Fibroblast of lung (primary cell): ENCODE measurements around the gene SCAF1. TPM values are rescaled to one million over a fixed set of nuclear protein-coding genes. Genes with fewer than 3 reads are reported as not detected.

Experiments
- DNase-seq, 2 donors: peaks; one replicate each; pipeline versions ENCODE4 v3.0.0 to v3.0.0-alpha.2; 2010; ENCODE audit warnings: low read depth in 2 of 2
- H2AFZ ChIP-seq: 2 replicates; pipeline ENCODE4 v1.5.1; 2012; ENCODE audit warnings: low read length, control low read depth, inconsistent platforms
- H3K27ac ChIP-seq: 2 replicates; pipeline ENCODE4 v1.5.1; 2011; ENCODE audit warnings: low read length, control low read depth; ENCODE audit not compliant: insufficient read depth
- H3K27me3 ChIP-seq: 2 replicates; pipeline ENCODE4 v1.5.1; 2011; ENCODE audit warnings: mild to moderate bottlenecking, low read length; ENCODE audit not compliant: control insufficient read depth, insufficient read depth
- H3K36me3 ChIP-seq: 2 replicates; pipeline ENCODE4 v1.5.1; 2011; ENCODE audit warnings: low read length; ENCODE audit not compliant: control insufficient read depth, insufficient read depth
- H3K4me1 ChIP-seq: 2 replicates; pipeline ENCODE4 v1.5.1; 2011; ENCODE audit warnings: low read length; ENCODE audit not compliant: control insufficient read depth, insufficient read depth; ENCODE audit errors: extremely low read depth
- H3K4me2 ChIP-seq: 2 replicates; pipeline ENCODE4 v1.5.1; 2011; ENCODE audit warnings: low read length, control low read depth; ENCODE audit not compliant: insufficient read depth; ENCODE audit errors: extremely low read depth
- H3K4me3 ChIP-seq, 4 experiments: fragments of 200-600 bp in 1 of 4; sonication (generic) in 1 of 4; replicated peaks in 1 of 4; 2 replicates each; pipeline ENCODE4 v1.5.1; 2011 to 2016; ENCODE audit warnings: low read length in 4 of 4, low read depth in 3 of 4, mild to moderate bottlenecking in 3 of 4, control low read depth in 2 of 4, inconsistent platforms in 1 of 4, mixed read lengths in 1 of 4; ENCODE audit not compliant: insufficient read depth in 1 of 4; ENCODE audit errors: control extremely low read depth in 1 of 4
- H3K79me2 ChIP-seq: 2 replicates; pipeline ENCODE4 v1.5.1; 2012; ENCODE audit warnings: mild to moderate bottlenecking, low read length, inconsistent platforms; ENCODE audit not compliant: control insufficient read depth, insufficient read depth
- H3K9ac ChIP-seq: 2 replicates; pipeline ENCODE4 v1.5.1; 2011; ENCODE audit warnings: mild to moderate bottlenecking, low read length, control low read depth; ENCODE audit not compliant: insufficient read depth
- H3K9me3 ChIP-seq: 2 replicates; pipeline ENCODE4 v1.5.1; 2012; ENCODE audit warnings: low read depth, low read length; ENCODE audit not compliant: control insufficient read depth, insufficient read depth
- H4K20me1 ChIP-seq: 2 replicates; pipeline ENCODE4 v1.5.1; 2011; ENCODE audit warnings: low read length; ENCODE audit not compliant: control insufficient read depth, insufficient read depth; ENCODE audit errors: extremely low read depth
- CTCF ChIP-seq, 2 donors: IDR thresholded peaks in 1 of 2; conservative IDR thresholded peaks in 1 of 2; 1 replicate in 1 of 2; 2 replicates in 1 of 2; pipeline ENCODE4 v1.5.1; 2011 to 2012; ENCODE audit warnings: low read length in 2 of 2, control low read depth in 1 of 2, inconsistent platforms in 1 of 2, low read depth in 1 of 2, mild to moderate bottlenecking in 1 of 2
- EZH2 ChIP-seq: IDR thresholded peaks from 2 replicates; pipeline ENCODE4 v1.5.1; 2012; ENCODE audit warnings: low read length, control low read depth, mild to moderate bottlenecking; ENCODE audit errors: missing control alignments
- polyA plus RNA-seq, 2 donors: library from polyadenylated mRNA; depleted of rRNA in 1 of 2; stranded (reverse) in 1 of 2; unstranded in 1 of 2; fragments of >200 nt; gene quantifications; 2 replicates each; pipeline ENCODE4 v1.2.1, GENCODE V29; 2011 to 2012; ENCODE audit warnings: missing spikeins in 1 of 2
- total RNA-seq: library from RNA; depleted of rRNA; stranded (reverse); fragments of >200 nt; gene quantifications from 2 replicates; pipeline ENCODE4 v1.2.1, GENCODE V29; 2014

Gene SCAF1
- total and polyA plus RNA-seq, 2 donors (not counting 1 experiment from before 2014, with no cell fraction given), result 8.7 to 11.9 TPM

- H4K20me1 ChIP-seq, result no peaks in the 10 kb centered on the region
- H3K27ac ChIP-seq, result no peak overlapping the region
- no peak for TF ChIP-seq CTCF (conservative IDR thresholded peaks at IDR 0.05 in 1 of 2, IDR thresholded peaks at IDR 0.05 in 1 of 2; ENCODE audit: low read depth in 1 of 2, low read length in 2 of 2)
- no peak for TF ChIP-seq EZH2
- no peaks in the 10 kb centered on the region for H3K4me1 ChIP-seq
- H3K9me3 ChIP-seq, result no peaks in the 10 kb centered on the region
- H3K4me3 ChIP-seq, result no peak overlapping the region
- no peaks in the 10 kb centered on the region for H3K27me3 ChIP-seq
- no peak overlapping the region for H3K9ac ChIP-seq
- no peaks in the 10 kb centered on the region for H3K79me2 ChIP-seq
- peaks cover 8% of the 10 kb centered on the region for H3K36me3 ChIP-seq
- H3K4me2 ChIP-seq, result no peak overlapping the region
- H2AFZ ChIP-seq, result no peak overlapping the region
- DNase-seq, result no peak
These were observed 16.8 kb upstream of the SCAF1 start for GRCh38 chr19:49624967-49625910.

GRCh38 chr19:49626226-49626625 lies 15.8 kb upstream of the SCAF1 start:
- Histone ChIP-seq H3K4me1 (no peaks in the 10 kb centered on the region), H3K27ac (no peak overlapping the region), H3K4me3 (no peak overlapping the region), H3K4me2 (no peak overlapping the region), H3K36me3 (peaks cover 7% of the 10 kb centered on the region), H2AFZ (no peak overlapping the region), H3K9ac (no peak overlapping the region), H3K79me2 (no peaks in the 10 kb centered on the region), H3K9me3 (no peaks in the 10 kb centered on the region), H4K20me1 (no peaks in the 10 kb centered on the region), H3K27me3 (no peaks in the 10 kb centered on the region)
- DNase-seq, result no peak
- no peak for TF ChIP-seq EZH2
- no peak for TF ChIP-seq CTCF (conservative IDR thresholded peaks at IDR 0.05 in 1 of 2, IDR thresholded peaks at IDR 0.05 in 1 of 2; ENCODE audit: low read depth in 1 of 2, low read length in 2 of 2)

GRCh38 chr19:49629659-49630058 lies 12.3 kb upstream of the SCAF1 start:
- H3K79me2 ChIP-seq, result no peaks in the 10 kb centered on the region
- H3K27me3 ChIP-seq, result no peaks in the 10 kb centered on the region
- no peak overlapping the region for H2AFZ ChIP-seq
- no peak overlapping the region for H3K27ac ChIP-seq
- H3K9me3 ChIP-seq, result no peaks in the 10 kb centered on the region
- no peaks in the 10 kb centered on the region for H4K20me1 ChIP-seq
- H3K4me1 ChIP-seq, result no peaks in the 10 kb centered on the region
- TF ChIP-seq EZH2 (no peak), CTCF (conservative IDR thresholded peaks at IDR 0.05 in 1 of 2, IDR thresholded peaks at IDR 0.05 in 1 of 2; ENCODE audit: low read depth in 1 of 2, low read length in 2 of 2) (no peak)
- no peak for DNase-seq
- H3K9ac ChIP-seq, result no peak overlapping the region
- H3K4me3 ChIP-seq, result no peak overlapping the region
- peaks cover 3% of the 10 kb centered on the region for H3K36me3 ChIP-seq
- H3K4me2 ChIP-seq, result no peak overlapping the region
